IMR-90 (cell line): ENCODE measurements around the gene CST9.

Experiments used
- MXI1 ChIP-seq: IDR thresholded peaks from 2 replicates; pipeline ENCODE4 v1.6.1; 2012; ENCODE audit warnings: low read depth, mild to moderate bottlenecking, low read length, moderate library complexity, borderline replicate concordance
- POLR2A ChIP-seq: IDR thresholded peaks from 2 replicates; pipeline ENCODE4 v1.6.1; 2012; ENCODE audit warnings: mild to moderate bottlenecking, low read depth, low read length
- RCOR1 ChIP-seq: IDR thresholded peaks from 2 replicates; pipeline ENCODE4 v1.6.1; 2012; ENCODE audit warnings: mild to moderate bottlenecking, low read length, improper control_type of control experiment; ENCODE audit not compliant: insufficient replicate concordance
- SMC3 ChIP-seq: fragments of 150-350 bp; IDR thresholded peaks from 2 replicates; pipeline ENCODE4 v1.6.1; 2016; ENCODE audit warnings: low read depth, mild to moderate bottlenecking, antibody characterized with exemption, low read length, moderate library complexity
- TF ChIP-seq, protein P1 (sequence below): conservative IDR thresholded peaks from 2 replicates; pipeline ENCODE4 v1.5.1; 2012; ENCODE audit warnings: mild to moderate bottlenecking, low read depth, low read length, improper control_type of control experiment
- TF ChIP-seq, protein P2 (sequence below): fragments of 150-350 bp; IDR thresholded peaks from 2 replicates; pipeline ENCODE4 v1.6.1; 2017; ENCODE audit warnings: mild to moderate bottlenecking, antibody characterized with exemption, low read length, low read depth

DNA sequence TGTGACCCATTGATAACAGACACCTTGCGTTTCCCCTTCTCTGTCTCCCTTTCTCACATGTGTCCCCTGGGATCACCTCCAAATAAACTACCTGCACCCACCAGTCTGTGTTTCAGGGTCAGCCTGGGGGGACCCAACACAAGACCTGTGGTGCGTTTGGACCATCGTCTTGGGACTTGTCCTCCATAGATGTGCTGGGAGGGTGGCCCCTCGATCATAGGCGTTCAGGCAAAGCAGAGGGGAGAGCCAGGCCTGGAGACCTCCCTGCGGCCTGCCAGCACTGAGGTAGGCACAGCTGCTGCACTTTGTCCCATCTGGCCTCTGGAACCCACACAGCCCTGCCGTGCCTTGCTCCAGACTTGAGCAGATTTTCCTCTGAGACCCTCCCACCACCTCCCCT, 18.1 kb downstream of the CST9 start:
- TF ChIP-seq RCOR1 (no peak), MXI1 (no peak), POLR2A (no peak), SMC3 (no peak)
- TF ChIP-seq, protein P1, sequence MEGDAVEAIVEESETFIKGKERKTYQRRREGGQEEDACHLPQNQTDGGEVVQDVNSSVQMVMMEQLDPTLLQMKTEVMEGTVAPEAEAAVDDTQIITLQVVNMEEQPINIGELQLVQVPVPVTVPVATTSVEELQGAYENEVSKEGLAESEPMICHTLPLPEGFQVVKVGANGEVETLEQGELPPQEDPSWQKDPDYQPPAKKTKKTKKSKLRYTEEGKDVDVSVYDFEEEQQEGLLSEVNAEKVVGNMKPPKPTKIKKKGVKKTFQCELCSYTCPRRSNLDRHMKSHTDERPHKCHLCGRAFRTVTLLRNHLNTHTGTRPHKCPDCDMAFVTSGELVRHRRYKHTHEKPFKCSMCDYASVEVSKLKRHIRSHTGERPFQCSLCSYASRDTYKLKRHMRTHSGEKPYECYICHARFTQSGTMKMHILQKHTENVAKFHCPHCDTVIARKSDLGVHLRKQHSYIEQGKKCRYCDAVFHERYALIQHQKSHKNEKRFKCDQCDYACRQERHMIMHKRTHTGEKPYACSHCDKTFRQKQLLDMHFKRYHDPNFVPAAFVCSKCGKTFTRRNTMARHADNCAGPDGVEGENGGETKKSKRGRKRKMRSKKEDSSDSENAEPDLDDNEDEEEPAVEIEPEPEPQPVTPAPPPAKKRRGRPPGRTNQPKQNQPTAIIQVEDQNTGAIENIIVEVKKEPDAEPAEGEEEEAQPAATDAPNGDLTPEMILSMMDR = no peak
- TF ChIP-seq, protein P2, sequence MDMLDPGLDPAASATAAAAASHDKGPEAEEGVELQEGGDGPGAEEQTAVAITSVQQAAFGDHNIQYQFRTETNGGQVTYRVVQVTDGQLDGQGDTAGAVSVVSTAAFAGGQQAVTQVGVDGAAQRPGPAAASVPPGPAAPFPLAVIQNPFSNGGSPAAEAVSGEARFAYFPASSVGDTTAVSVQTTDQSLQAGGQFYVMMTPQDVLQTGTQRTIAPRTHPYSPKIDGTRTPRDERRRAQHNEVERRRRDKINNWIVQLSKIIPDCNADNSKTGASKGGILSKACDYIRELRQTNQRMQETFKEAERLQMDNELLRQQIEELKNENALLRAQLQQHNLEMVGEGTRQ = no peak
